Peyer's patch (tissue), 4 donors: ENCODE measurements around the gene ST8SIA1.

ENCODE experiments used
- CTCF ChIP-seq, 6 experiments: fragments of 450-650 bp in 4 of 6; fragments of 200-600 bp in 2 of 6; sonication (generic) in 1 of 6; IDR thresholded peaks; one replicate each; pipeline ENCODE4 v1.5.1; 2017 to 2019; ENCODE audit warnings: antibody characterized with exemption in 6 of 6, mild to moderate bottlenecking in 3 of 6, moderate library complexity in 1 of 6
- POLR2A ChIP-seq, 2 donors: fragments of 450-650 bp; IDR thresholded peaks; one replicate each; pipeline ENCODE4 v1.5.1; 2017; ENCODE audit warnings: antibody characterized with exemption in 2 of 2, mild to moderate bottlenecking in 2 of 2, moderate library complexity in 2 of 2

- TF ChIP-seq CTCF (IDR thresholded peaks at IDR 0.05) = no peak
- TF ChIP-seq POLR2A (IDR thresholded peaks at IDR 0.05) = no peak
Observed at GRCh38 chr12:22318108-22318737, 16.3 kb downstream of the ST8SIA1 start.
